PC-9 (cell line): Measurements from ENCODE around the gene DLG2.

Experiments used
- CTCF ChIP-seq: fragments of 200-600 bp; sonication (generic); conservative IDR thresholded peaks from 2 replicates; pipeline ENCODE4 v1.6.1; 2017; ENCODE audit warnings: mixed run types, antibody characterized with exemption, mild to moderate bottlenecking, moderate library complexity
- EZH2 ChIP-seq: fragments of 200-600 bp; sonication (generic); IDR thresholded peaks from 2 replicates; pipeline ENCODE4 v1.8.0; 2017; ENCODE audit warnings: antibody characterized with exemption, low read depth

DNA sequence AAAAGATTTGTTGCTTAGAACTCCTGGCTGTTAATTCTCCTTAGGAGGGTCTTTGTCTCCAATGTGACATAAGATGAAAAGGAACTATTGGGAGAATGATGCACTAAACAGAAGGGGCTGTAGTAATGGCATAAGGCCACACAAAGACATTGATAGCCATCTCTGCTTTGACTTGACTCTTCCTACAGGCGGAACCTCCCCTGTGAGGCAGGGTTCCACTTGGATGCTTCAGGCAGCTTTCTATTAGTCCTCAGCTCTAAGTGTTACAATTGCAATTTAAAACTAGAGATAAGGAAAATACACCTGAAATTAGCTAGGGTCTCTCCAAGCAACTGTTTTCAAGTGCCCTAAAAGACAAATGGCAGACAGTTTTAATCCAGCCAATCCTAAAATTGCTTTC is 1949.4 kb downstream of the DLG2 start:
- TF ChIP-seq CTCF (no peak), EZH2 (no peak)
